Posterior cingulate gyrus (tissue), 11 donors: Measurements from ENCODE around the gene EDA.

Source experiments
- DNase-seq, 10 donors: peaks; one replicate each; pipeline versions ENCODE4 v3.0.0 to v3.0.0-alpha.2; 2020 to 2021; ENCODE audit warnings: mixed read lengths in 3 of 10
- intact Hi-C: fragments of 100-400 bp; cut with DNase I; formaldehyde crosslinking; loops from one replicate; pipeline ENCODE4 v1.15.1; 2023

The EDA gene

DNA sequence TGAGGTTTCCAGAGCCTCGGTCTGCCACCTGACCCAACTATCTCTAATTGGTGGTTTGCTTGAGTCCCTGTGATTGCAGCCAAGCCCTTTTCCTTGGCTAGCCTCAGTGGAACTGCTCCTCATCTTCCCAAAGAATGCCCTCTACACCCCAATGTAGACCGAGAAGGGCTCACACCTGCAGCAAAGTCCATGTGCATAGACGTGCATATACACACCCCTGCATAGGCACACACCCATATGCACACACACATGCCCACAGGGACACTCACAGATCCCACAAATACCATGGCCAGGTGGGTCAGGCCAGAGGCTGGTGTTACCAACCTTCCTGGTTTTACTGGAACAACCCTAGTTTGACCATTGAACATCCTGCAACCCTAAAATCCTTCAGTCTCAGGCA is 433.5 kb downstream of the EDA start:
- no peak for DNase-seq
- intact Hi-C loops, result no loop called here

DNA sequence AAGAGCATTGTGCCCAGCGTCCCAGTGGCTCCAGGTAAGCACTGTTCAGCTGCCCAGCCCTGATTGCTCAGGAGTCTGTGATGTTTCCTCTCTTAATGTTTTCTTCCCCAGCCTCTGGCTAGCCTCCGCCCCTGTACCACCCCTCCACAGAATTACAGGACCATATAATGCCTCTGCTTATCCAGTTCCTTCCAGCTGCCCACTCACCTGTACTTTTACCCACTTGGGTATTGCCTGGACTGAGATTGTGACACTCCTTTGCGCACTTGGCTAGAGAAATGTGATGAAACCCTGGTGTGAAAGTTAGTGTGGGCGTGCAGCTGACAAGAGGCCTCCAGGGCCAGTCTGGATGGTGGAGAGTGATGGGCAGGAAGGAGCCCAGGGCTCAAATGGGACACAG is 434.0 kb downstream of the EDA start, which contains the start of gene AWAT2:
Gene AWAT2 (minus strand): TSS at position 14 of the 400 bp plus-strand sequence. CDS start 6 bp downstream, at position 8.
- intact Hi-C loops, result no loop called here
- DNase-seq, result no peak

DNA sequence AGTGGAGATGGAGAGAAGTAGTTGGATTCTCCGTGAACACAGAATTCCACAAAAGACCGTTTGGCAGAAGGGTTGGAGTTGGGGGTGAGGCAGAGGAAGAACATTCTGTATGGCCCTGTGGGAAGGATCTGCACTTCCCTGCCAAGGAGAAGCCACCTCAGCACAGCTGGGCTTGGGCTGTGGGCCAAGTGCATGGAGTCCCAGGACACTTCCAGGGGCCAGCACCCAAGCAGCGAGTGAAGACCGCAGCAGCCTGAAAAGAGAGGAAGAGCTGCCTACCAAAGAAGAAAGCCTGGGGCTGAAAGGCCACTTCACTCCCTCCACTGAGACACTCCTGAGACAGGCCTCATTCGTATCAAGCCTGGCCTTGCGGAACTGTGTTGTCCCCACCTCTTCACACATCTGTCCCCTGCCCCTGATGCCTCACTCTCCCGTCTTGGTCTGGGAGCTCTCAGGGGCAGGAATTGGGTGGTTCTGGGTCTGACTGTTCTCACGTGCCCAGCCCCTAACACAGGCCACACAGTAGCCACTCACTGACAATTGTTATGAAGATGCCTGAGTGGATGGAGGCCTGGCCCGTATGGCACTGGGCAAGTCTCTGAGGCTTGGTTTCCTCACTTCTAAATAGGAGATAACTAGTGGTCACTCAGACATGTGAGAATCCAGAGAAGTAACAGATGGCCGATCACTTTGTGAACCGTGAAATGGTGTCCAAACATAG is 437.1 kb downstream of the EDA start:
- no peak for DNase-seq
- intact Hi-C loops, result no loop called here

DNA sequence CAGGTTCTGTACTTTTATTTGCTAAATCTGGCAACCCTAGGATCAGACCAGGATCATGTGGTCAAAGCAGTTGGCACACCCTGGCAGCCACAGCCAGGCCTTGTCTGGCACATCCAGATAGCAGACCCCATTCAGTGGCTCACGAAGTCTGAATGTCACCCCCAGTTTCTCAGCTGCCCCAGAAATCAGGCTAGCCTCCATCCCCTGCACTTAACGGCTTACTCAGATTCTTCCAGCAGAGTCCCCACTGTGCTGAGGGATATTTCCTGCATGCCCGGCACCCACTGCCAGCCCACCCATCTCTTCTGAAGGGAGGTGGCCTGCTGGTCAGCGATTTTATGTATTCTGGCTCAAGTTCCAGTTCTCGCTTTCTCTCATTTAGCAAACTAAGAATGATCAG is 438.5 kb downstream of the EDA start:
- no peak for DNase-seq

DNA sequence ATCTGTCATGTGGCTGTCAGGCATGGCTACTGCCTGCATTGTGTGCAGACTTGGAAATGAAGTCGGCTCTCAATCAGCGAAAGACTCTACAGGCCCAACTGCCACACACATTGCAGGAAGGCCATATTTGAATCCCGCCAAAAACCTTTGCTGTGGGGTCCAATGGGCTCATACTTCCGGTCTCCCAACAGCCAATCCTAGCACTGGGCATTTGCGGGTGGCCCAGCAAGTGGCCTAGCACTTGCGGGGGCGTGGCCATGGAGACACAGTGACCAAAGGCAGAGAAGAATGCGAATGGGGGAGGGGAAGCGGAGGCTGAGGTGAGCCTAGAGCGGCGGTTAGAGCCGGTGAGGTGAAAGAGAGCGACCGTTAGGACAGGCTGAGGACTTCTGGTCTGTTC is 446.2 kb downstream of the EDA start, which contains the start of gene OTUD6A:
Gene OTUD6A (plus strand): TSS at position 382 of the 400 bp plus-strand sequence. CDS start 68 bp downstream, outside the sequence.
- intact Hi-C loops, result no loop called here
- no peak for DNase-seq

More for the DNA sequence above, 438.5 kb downstream of the EDA start:
- intact Hi-C loops, result no loop called here

DNA sequence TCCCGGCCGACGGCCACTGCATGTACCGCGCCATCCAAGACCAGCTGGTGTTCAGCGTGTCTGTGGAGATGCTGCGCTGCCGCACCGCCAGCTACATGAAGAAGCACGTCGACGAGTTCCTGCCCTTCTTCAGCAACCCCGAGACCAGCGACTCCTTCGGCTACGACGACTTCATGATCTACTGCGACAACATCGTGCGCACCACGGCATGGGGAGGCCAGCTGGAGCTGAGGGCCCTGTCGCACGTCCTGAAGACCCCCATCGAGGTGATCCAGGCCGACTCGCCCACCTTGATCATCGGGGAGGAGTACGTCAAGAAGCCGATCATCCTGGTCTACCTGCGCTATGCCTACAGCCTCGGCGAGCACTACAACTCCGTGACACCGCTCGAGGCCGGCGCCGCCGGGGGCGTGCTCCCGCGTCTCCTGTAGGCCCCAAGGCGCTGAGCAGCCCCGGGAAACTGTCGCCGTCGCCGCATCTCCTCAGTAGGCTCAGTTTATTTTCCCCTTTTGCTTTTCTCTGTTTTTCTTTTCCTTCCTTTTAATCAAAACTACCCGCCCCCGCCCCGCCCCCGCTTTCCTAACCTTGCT is 447.1 kb downstream of the EDA start:
- intact Hi-C loops, result no loop called here
- no peak for DNase-seq

DNA sequence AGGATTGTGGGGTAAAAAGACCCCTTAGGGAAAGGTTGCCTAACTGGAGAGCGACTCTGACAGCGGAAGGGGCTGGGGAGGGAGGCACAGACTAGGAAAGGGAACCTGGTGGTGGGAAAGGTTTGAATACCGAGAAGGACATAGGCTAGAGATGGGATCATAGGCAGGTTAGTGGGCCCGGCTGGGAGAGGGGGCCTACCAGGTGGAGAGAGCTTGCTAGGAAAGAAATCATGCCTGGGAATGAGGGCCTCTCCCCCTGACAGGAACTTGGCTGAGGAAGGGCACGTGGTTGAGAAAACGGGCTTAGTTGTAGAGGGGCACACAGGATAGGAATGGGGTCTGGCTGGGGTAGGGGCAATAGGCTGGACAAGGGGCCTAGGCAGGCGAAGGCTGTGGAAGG is 450.7 kb downstream of the EDA start:
- DNase-seq, result no peak
- intact Hi-C loops, result no loop called here

DNA sequence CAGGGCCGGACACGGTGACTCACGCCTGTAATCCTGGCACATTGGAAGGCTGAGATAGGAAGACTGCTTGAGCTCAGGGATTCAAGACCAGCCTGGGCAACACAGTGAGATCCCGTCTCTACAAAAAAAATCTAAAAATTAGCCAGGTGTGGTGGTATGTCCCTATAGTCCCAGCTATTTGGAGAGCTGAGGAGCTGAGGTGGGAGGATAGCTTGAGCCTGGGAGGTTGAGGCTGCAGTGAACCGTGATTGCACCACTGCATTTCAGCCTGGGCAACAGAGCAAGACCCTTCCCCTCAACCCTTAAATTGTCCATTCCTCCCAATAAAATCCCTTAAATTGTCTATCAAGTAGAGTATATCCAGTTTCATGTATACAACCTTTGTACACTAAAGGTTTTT is 463.4 kb downstream of the EDA start:
- intact Hi-C loops, result no loop called here
- no peak for DNase-seq

DNA sequence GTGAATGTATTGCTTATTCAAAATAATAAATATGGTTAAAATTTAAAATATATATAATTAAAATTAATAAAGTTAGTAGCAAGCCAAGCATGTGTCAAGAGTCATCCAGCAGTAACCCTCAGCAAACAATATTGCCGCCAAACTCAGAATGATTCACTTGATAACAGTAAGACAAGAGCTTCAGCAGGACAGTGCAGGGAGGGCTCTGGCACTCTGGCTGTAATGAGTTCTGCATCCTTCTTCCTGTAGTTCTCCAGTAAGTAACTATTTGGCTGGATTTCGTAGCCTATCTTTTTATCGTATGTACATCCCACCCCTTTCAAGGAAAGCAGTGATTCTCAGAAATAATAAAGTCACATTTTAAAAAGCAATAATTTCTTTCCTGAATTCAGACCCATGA is 464.0 kb downstream of the EDA start:
- DNase-seq, result no peak
- intact Hi-C loops, result no loop called here

DNA sequence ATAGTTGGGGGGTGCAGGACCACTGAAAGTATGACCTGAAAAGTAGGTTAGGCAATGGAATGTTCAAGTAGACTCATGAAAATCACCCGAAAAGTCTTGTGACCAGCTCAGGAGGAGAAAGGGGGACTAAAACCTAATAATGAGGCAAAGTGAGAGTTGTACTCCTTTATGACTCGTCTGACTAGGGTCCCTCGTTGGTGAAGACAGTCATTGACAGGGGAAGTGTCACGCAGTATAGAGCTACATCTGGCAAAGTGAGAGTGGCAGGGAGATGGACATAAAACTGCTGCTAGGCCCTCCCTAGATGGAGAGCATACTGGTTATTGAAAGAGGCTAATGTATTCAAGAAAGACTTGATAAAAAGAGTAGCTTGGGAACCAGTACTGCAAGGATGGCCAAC is 466.8 kb downstream of the EDA start:
- no peak for DNase-seq
- intact Hi-C loops, result no loop called here

DNA sequence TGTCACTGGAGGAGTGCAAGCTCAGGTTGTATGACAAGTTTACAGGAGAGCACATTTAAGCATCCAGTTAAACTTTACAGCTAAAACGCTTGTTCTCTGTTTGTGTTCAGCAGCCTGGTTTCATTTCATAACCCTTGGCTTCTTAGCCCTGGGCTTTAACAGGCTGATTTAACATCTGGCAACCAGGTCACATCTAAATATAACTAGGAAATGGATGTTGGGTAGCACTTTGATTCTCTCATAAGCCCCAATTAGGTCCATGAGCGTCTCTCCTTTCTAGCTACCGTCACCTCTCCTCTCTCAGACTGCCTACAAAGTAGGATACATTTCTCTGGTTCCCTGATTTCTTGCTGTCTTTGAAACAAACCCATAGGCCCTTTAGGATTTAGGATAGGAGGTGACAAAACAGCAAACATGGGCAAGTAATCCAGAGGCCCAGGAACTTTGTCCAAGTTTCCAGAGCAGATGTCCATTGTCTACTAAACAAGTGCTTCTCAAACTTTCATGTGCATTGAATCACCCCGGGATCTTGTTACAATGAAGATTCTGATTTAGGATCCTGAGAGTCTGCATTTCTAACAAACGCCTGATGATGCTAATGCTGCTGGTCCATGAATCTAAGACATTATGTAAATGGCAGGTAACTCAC is 468.8 kb downstream of the EDA start:
- no peak for DNase-seq
- intact Hi-C loops, result no loop called here

DNA sequence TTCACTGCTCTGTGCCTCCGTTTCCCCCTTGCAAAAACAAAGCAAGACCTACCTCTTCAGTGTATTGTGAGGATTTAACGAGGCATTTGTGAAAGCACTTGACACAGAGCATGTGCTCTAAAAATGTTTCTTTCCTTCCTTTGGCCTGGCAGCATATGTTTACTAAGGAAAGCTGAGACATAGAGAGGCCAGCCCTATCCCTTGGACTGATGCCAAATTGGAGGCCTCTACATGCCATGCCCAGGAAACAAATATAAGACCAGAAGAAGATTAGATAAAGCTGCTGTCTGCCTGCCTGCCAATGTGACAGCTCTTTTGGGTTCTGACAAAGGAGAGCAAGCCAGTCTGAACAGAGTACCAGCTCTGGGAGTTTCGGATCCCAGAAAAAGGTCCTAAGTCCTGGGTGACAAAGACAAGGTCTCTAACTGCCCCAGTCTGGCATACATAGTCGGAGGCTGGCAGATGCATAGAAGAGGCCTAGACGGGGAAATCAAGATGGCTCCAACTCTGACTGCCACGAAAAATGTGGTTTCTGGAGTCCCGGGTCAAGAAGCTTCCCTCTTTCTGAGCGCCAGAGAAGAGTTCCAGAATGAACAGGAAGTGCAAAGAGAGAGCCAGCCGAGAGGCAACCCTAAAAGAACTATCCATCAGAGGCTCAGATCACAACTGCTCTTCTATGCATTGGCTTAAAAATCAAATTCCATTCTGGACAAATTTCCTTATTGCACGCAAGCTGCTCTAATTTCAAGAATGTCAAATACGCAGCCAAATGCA is 472.1 kb downstream of the EDA start:
- intact Hi-C loops, result no loop called here
- no peak for DNase-seq

DNA sequence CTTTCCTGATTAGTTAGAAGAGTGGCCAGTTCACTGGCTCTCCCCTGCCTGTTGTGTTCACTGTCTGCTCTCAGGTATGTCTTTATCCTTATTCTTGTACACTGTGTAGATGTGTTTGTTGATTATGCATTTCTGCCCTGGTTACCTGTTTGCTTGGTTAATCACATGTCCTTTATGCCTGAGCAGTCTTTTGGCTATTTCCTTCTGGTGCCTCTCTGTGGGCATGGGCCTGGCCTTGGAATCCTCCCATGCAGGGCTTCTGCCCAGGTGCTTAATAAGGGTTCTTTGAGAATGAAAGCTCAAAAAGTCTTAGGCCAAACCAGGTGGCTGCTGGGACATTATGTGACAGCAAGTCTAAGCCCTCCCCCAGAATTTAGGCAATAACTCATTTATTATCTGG is 472.8 kb downstream of the EDA start:
- DNase-seq, result no peak
- intact Hi-C loops, result no loop called here
